ENCODE data around the gene ZNF212. TPM values are rescaled to one million over a fixed set of nuclear protein-coding genes. Genes with fewer than 3 reads are reported as not detected.

Gene ZNF212
- total RNA-seq, 1 experiment from 2014 or later: 18.6 TPM

GRCh38 chr7:149281508-149282330 lies 42.3 kb downstream of the ZNF212 start:
- no peak overlapping the region for H3K4me3 Mint-ChIP-seq (ENCODE audit: unreplicated experiment)
- intact Hi-C loops (cut with micrococcal nuclease; ENCODE audit: unreplicated experiment): no loop called here
- DNase-seq: no peak
- no TSS peak for BruUV-seq (replicated peaks)
- ChIA-PET POLR2A (no interaction called here), CTCF (interaction anchor here (0.6 kb wide), 1 partner anchor 21 kb away, joined by 4 read pairs; no protein-coding TSS in a partner anchor)
- H3K27ac Mint-ChIP-seq (ENCODE audit: unreplicated experiment): no peak overlapping the region
- peaks cover 69% of the 10 kb centered on the region for H3K36me3 Mint-ChIP-seq (ENCODE audit: insufficient read depth, unreplicated experiment)
- H3K27me3 Mint-ChIP-seq (ENCODE audit: insufficient read depth, unreplicated experiment): no peaks in the 10 kb centered on the region
- Histone ChIP-seq H3K4me3 (ENCODE audit: low read depth, low read length) (no peak overlapping the region), H3K4me1 (no peaks in the 10 kb centered on the region), H3K9me3 (no peaks in the 10 kb centered on the region), H3K36me3 (ENCODE audit: control insufficient read depth, insufficient read depth, low read length) (peaks cover 4% of the 10 kb centered on the region), H3K27me3 (replicated peaks; ENCODE audit: control insufficient read depth, insufficient read depth, low read length) (no peaks in the 10 kb centered on the region)
- TF ChIP-seq, protein P1, sequence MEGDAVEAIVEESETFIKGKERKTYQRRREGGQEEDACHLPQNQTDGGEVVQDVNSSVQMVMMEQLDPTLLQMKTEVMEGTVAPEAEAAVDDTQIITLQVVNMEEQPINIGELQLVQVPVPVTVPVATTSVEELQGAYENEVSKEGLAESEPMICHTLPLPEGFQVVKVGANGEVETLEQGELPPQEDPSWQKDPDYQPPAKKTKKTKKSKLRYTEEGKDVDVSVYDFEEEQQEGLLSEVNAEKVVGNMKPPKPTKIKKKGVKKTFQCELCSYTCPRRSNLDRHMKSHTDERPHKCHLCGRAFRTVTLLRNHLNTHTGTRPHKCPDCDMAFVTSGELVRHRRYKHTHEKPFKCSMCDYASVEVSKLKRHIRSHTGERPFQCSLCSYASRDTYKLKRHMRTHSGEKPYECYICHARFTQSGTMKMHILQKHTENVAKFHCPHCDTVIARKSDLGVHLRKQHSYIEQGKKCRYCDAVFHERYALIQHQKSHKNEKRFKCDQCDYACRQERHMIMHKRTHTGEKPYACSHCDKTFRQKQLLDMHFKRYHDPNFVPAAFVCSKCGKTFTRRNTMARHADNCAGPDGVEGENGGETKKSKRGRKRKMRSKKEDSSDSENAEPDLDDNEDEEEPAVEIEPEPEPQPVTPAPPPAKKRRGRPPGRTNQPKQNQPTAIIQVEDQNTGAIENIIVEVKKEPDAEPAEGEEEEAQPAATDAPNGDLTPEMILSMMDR (IDR thresholded peaks at IDR 0.05; ENCODE audit: insufficient read depth in 1 of 2, low read depth in 1 of 2, low read length in 1 of 2, severe bottlenecking in 1 of 2, unreplicated experiment in 1 of 2): no peak
- no peaks in the 10 kb centered on the region for H3K9me3 Mint-ChIP-seq (ENCODE audit: unreplicated experiment)
- H3K4me1 Mint-ChIP-seq (ENCODE audit: low read depth, unreplicated experiment): peaks cover 8% of the 10 kb centered on the region

- no peak overlapping the region for H3K27ac Mint-ChIP-seq (ENCODE audit: unreplicated experiment)
- Histone ChIP-seq H3K4me3 (ENCODE audit: low read depth, low read length) (no peak overlapping the region), H3K36me3 (ENCODE audit: control insufficient read depth, insufficient read depth, low read length) (peaks cover 2% of the 10 kb centered on the region), H3K9me3 (no peaks in the 10 kb centered on the region), H3K4me1 (no peaks in the 10 kb centered on the region), H3K27me3 (replicated peaks; ENCODE audit: control insufficient read depth, insufficient read depth, low read length) (no peaks in the 10 kb centered on the region)
- DNase-seq: no peak
- no peaks in the 10 kb centered on the region for H3K27me3 Mint-ChIP-seq (ENCODE audit: insufficient read depth, unreplicated experiment)
- peaks cover 63% of the 10 kb centered on the region for H3K36me3 Mint-ChIP-seq (ENCODE audit: insufficient read depth, unreplicated experiment)
- ChIA-PET POLR2A (no interaction called here), CTCF (no interaction called here)
- BruUV-seq (replicated peaks): no TSS peak
- H3K4me1 Mint-ChIP-seq (ENCODE audit: low read depth, unreplicated experiment): peaks cover 8% of the 10 kb centered on the region
- TF ChIP-seq, protein P1 (IDR thresholded peaks at IDR 0.05; ENCODE audit: insufficient read depth in 1 of 2, low read depth in 1 of 2, low read length in 1 of 2, severe bottlenecking in 1 of 2, unreplicated experiment in 1 of 2): no peak
- H3K4me3 Mint-ChIP-seq (ENCODE audit: unreplicated experiment): no peak overlapping the region
- intact Hi-C loops (cut with micrococcal nuclease; ENCODE audit: unreplicated experiment): no loop called here
- H3K9me3 Mint-ChIP-seq (ENCODE audit: unreplicated experiment): no peaks in the 10 kb centered on the region
Measured at GRCh38 chr7:149282331-149282655, 42.8 kb downstream of the ZNF212 start.

GRCh38 chr7:149283321-149283720 lies 43.9 kb downstream of the ZNF212 start:
- intact Hi-C loops (cut with micrococcal nuclease; ENCODE audit: unreplicated experiment): no loop called here
- peaks cover 8% of the 10 kb centered on the region for H3K4me1 Mint-ChIP-seq (ENCODE audit: low read depth, unreplicated experiment)
- Histone ChIP-seq H3K9me3 (no peaks in the 10 kb centered on the region), H3K27me3 (replicated peaks; ENCODE audit: control insufficient read depth, insufficient read depth, low read length) (no peaks in the 10 kb centered on the region), H3K4me1 (no peaks in the 10 kb centered on the region), H3K36me3 (ENCODE audit: control insufficient read depth, insufficient read depth, low read length) (peaks cover 2% of the 10 kb centered on the region; the same call in 1 of the 2 replicates), H3K4me3 (ENCODE audit: low read depth, low read length) (no peak overlapping the region)
- H3K36me3 Mint-ChIP-seq (ENCODE audit: insufficient read depth, unreplicated experiment): peaks cover 53% of the 10 kb centered on the region
- no peaks in the 10 kb centered on the region for H3K27me3 Mint-ChIP-seq (ENCODE audit: insufficient read depth, unreplicated experiment)
- H3K4me3 Mint-ChIP-seq (ENCODE audit: unreplicated experiment): no peak overlapping the region
- no peak overlapping the region for H3K27ac Mint-ChIP-seq (ENCODE audit: unreplicated experiment)
- CTCF ChIA-PET: interaction anchor here (2.1 kb wide), 1 partner anchor 27 kb away, joined by 11 read pairs; no protein-coding TSS in a partner anchor
- no peaks in the 10 kb centered on the region for H3K9me3 Mint-ChIP-seq (ENCODE audit: unreplicated experiment)
- TF ChIP-seq, protein P1 (IDR thresholded peaks at IDR 0.05; ENCODE audit: insufficient read depth in 1 of 2, low read depth in 1 of 2, low read length in 1 of 2, severe bottlenecking in 1 of 2, unreplicated experiment in 1 of 2): no peak
- DNase-seq: no peak
- no TSS peak for BruUV-seq (replicated peaks)
- POLR2A ChIA-PET: no interaction called here
